HL-60 (cell line): ENCODE measurements around the gene SUMF1.

ENCODE experiments used
- CTCF ChIP-seq: IDR thresholded peaks from one replicate; pipeline ENCODE4 v1.5.1; 2011; ENCODE audit warnings: low read length, control low read depth, inconsistent platforms; ENCODE audit not compliant: insufficient read depth
- POLR2AphosphoS5 ChIP-seq: IDR thresholded peaks from 2 replicates; pipeline ENCODE4 v1.6.1; 2012; ENCODE audit warnings: low read depth

- TF ChIP-seq POLR2AphosphoS5, result no peak
- TF ChIP-seq CTCF, result no peak
Measured at GRCh38 chr3:4425055-4425454, 42.0 kb downstream of the SUMF1 start.
